Right lobe of liver (tissue), 4 donors: Measurements from ENCODE around the gene ADGRG3.

Source experiments
- CTCF ChIP-seq, 4 donors: fragments of 200-600 bp in 3 of 4; fragments of 450-650 bp in 1 of 4; IDR thresholded peaks; one replicate each; pipeline versions ENCODE4 v1.5.1 to v1.8.0; 2016 to 2022; ENCODE audit warnings: antibody characterized with exemption in 4 of 4, mild to moderate bottlenecking in 2 of 4
- POLR2A ChIP-seq: fragments of 450-650 bp; IDR thresholded peaks from one replicate; pipeline ENCODE4 v1.6.1; 2017; ENCODE audit warnings: antibody characterized with exemption, mild to moderate bottlenecking
- donor health status: DM: no; HTN: no; CAD: no.
- donor health status: DM: no; HTN: no; CAD: no.
- donor health status: DM: no; HTN: yes; CAD: no.

GRCh38 chr16:57646388-57647039, 21.6 kb upstream of the ADGRG3 start:
- no peak for TF ChIP-seq CTCF (IDR thresholded peaks at IDR 0.05)
- no peak for TF ChIP-seq POLR2A
